Left lung (tissue), 10 donors: ENCODE results near the gene FAM171A1. TPM values are rescaled to one million over a fixed set of nuclear protein-coding genes. Genes with fewer than 3 reads are reported as not detected.

Experiments used
- ATAC-seq: fragments of 200-7000 bp; cut with Tn5 transposase; one replicate; pipeline ENCODE4 v1.9.1; 2020; ENCODE audit warnings: moderate library complexity
- DNase-seq, 4 donors: peaks; one replicate each; pipeline ENCODE4 v3.0.0-alpha.2; 2013 to 2020
- H3K27ac ChIP-seq, 2 donors: fragments of 200-600 bp; sonication (generic) in 1 of 2; one replicate each; pipeline versions ENCODE4 v1.5.0 to v1.8.0; 2020 to 2021
- H3K27me3 ChIP-seq, 2 donors: fragments of 200-600 bp; sonication (generic) in 1 of 2; one replicate each; pipeline versions ENCODE4 v1.5.0 to v1.8.0; 2020 to 2021
- H3K36me3 ChIP-seq, 2 donors: fragments of 200-600 bp; sonication (generic) in 1 of 2; one replicate each; pipeline versions ENCODE4 v1.5.0 to v1.8.0; 2020 to 2021
- H3K4me1 ChIP-seq, 2 donors: fragments of 200-600 bp; one replicate each; pipeline ENCODE4 v1.8.0; 2021
- H3K4me3 ChIP-seq, 2 donors: fragments of 200-600 bp; sonication (generic) in 1 of 2; one replicate each; pipeline versions ENCODE4 v1.5.0 to v1.8.0; 2020 to 2021; ENCODE audit warnings: mild to moderate bottlenecking in 1 of 2
- H3K9me3 ChIP-seq, 2 donors: fragments of 200-600 bp; sonication (generic) in 1 of 2; one replicate each; pipeline versions ENCODE4 v1.5.0 to v1.8.0; 2020 to 2021
- CTCF ChIP-seq, 2 donors: fragments of 200-600 bp; sonication (generic) in 1 of 2; IDR thresholded peaks; one replicate each; pipeline versions ENCODE4 v1.5.0 to v1.8.0; 2021; ENCODE audit warnings: antibody characterized with exemption in 2 of 2
- intact Hi-C, 2 donors: fragments of 100-400 bp; cut with DNase I; formaldehyde crosslinking; loops; one replicate each; pipeline versions ENCODE4 v1.11.2 to v1.14.2; 2022
- polyA plus RNA-seq, 6 donors: library from polyadenylated mRNA; unstranded; fragments of 120-200 nt; gene quantifications; one replicate each; pipeline ENCODE4 v1.2.1, GENCODE V29; 2013; ENCODE audit not compliant: insufficient read length in 6 of 6
- total RNA-seq, 2 donors: library from RNA; stranded (reverse); fragmentation: NEBNext Ultra II Directional; extraction: Animal tissue kit (Norgen Biotek cat#: 25700); gene quantifications; one replicate each; pipeline ENCODE4 v1.2.1, GENCODE V29; 2021
- donor health status: DM: no; HTN: yes; CAD: no.
- donor health status: DM: no; HTN: no; CAD: no.

FAM171A1 gene
- total and polyA plus RNA-seq, 8 donors, result 13.2 to 77.7 (median 65.1) TPM

GRCh38 chr10:15214237-15214636 lies 156.9 kb downstream of the FAM171A1 start:
- intact Hi-C loops, result loop anchor here in 1 of 2 donors (10.0 kb wide), 1 partner anchor 151 kb away; no protein-coding TSS in a partner anchor

GRCh38 chr10:15213461-15213861 lies 157.6 kb downstream of the FAM171A1 start:
- intact Hi-C loops, result loop anchor here in 1 of 2 donors (10.0 kb wide), 1 partner anchor 151 kb away; no protein-coding TSS in a partner anchor
- Histone ChIP-seq H3K4me1 (no peaks in the 10 kb centered on the region), H3K36me3 (peaks cover 0 to 5% of the 10 kb centered on the region in 2 donors), H3K9me3 (no peaks in the 10 kb centered on the region), H3K27ac (no peak overlapping the region), H3K27me3 (no peaks in the 10 kb centered on the region), H3K4me3 (no peak overlapping the region)
- no peak for TF ChIP-seq CTCF (IDR thresholded peaks at IDR 0.05)
- ATAC-seq, result no peak
- no peak for DNase-seq

More at GRCh38 chr10:15214237-15214636, 156.9 kb downstream of the FAM171A1 start:
- Histone ChIP-seq H3K4me3 (no peak overlapping the region), H3K36me3 (peaks cover 0 to 5% of the 10 kb centered on the region in 2 donors), H3K4me1 (no peaks in the 10 kb centered on the region), H3K27me3 (no peaks in the 10 kb centered on the region), H3K27ac (no peak overlapping the region), H3K9me3 (no peaks in the 10 kb centered on the region)
- no peak for ATAC-seq
- TF ChIP-seq CTCF (IDR thresholded peaks at IDR 0.05), result no peak
- no peak for DNase-seq

DNA sequence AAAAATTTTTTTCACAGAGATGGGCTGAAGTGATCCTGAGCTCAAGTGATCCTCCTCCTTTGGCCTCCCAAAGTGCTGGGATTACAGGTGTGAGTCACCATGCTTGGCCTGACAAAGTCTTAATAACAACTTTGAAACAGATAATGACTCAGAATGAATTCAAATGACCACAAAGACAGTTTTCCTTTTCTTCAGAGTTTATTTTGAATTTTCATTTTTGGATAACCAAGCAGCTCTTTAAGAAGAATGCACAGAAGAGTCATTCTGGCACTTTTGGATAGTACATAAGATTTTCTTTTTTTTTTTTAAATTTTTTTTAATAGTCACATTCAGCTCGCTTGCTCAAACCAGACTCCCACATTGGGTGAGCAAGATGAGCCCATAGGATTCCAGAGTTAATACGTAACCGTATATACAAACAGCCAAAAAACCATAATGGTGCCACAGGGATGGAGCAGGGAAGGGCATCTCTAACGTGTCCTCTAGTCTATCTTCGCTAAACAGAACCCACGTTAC lies 159.6 kb downstream of the FAM171A1 start:
- ATAC-seq (no peak), DNase-seq (no peak)
- no peak overlapping the region for H3K4me3 ChIP-seq
- intact Hi-C loops, result loop anchor here in 1 of 2 donors (10.0 kb wide), 1 partner anchor 153 kb away; no protein-coding TSS in a partner anchor
- H3K27me3 ChIP-seq, result no peaks in the 10 kb centered on the region
- peaks cover 0 to 5% of the 10 kb centered on the region in 2 donors for H3K36me3 ChIP-seq
- TF ChIP-seq CTCF (IDR thresholded peaks at IDR 0.05), result no peak
- no peak overlapping the region for H3K27ac ChIP-seq
- no peaks in the 10 kb centered on the region for H3K4me1 ChIP-seq
- H3K9me3 ChIP-seq, result no peaks in the 10 kb centered on the region

GRCh38 chr10:15210521-15210920 lies 160.6 kb downstream of the FAM171A1 start:
- H3K27me3 ChIP-seq, result no peaks in the 10 kb centered on the region
- TF ChIP-seq CTCF (IDR thresholded peaks at IDR 0.05), result no peak
- H3K27ac ChIP-seq, result no peak overlapping the region
- no peak overlapping the region for H3K4me3 ChIP-seq
- ATAC-seq (no peak), DNase-seq (no peak)
- no peaks in the 10 kb centered on the region for H3K9me3 ChIP-seq
- H3K4me1 ChIP-seq, result no peaks in the 10 kb centered on the region
- peaks cover 0 to 5% of the 10 kb centered on the region in 2 donors for H3K36me3 ChIP-seq
- intact Hi-C loops, result loop anchor here in 1 of 2 donors (10.0 kb wide), 1 partner anchor 154 kb away; no protein-coding TSS in a partner anchor

DNA sequence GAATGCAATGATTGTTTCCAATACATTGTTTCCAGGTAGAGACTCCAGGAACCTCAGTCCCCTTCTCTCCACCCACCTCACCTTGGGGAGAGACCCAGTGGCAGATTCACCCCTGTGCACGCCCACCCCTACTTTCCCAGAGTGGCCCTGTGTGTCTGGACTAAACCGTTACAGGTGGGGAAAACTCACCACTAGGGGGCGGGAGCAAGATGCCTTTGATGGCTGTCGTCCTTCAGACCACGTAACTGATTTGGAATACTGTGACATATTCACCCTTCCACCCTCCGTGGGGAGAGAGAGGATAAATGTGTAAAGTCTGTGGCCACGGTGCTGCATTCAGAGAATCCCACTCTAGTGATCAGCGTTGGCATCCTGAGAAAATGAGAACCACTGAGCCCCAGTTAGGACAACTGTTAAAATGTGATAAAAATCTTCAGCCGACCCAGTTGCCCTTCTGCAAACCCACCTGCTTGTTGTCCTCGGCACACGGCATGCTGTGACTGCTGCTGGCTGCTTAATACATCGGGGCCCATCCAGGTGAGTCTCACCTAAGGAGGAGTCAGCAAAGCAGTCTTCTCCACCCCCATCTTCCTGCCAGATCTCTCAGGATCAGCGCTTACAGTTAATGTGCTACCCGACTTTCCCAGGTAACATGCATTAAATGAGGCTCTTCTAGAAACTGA lies 161.1 kb downstream of the FAM171A1 start:
- Histone ChIP-seq H3K36me3 (peaks cover 0 to 5% of the 10 kb centered on the region in 2 donors), H3K4me3 (no peak overlapping the region), H3K4me1 (no peaks in the 10 kb centered on the region), H3K27me3 (no peaks in the 10 kb centered on the region), H3K9me3 (no peaks in the 10 kb centered on the region), H3K27ac (no peak overlapping the region)
- peak; percentile 76 to 81 for TF ChIP-seq CTCF (IDR thresholded peaks at IDR 0.05)
- DNase-seq (peak in 3 of 4 donors; percentile 59 to 81 (median 68)), ATAC-seq (peak; percentile 85)
- intact Hi-C loops, result loop anchor here in 1 of 2 donors (10.0 kb wide), 1 partner anchor 155 kb away; no protein-coding TSS in a partner anchor
